ENCODE measurements around the gene C1D. TPM values are rescaled to one million over a fixed set of nuclear protein-coding genes. Genes with fewer than 3 reads are reported as not detected.
"Not testable (repeated sequence)": the region's sequence is repeated elsewhere in the genome, so short reads cannot be mapped to it uniquely, and the experiment has no call there.

The C1D gene
- total and polyA plus RNA-seq, 11 donors: 7.9 to 40.4 (median 16.9) TPM

DNA sequence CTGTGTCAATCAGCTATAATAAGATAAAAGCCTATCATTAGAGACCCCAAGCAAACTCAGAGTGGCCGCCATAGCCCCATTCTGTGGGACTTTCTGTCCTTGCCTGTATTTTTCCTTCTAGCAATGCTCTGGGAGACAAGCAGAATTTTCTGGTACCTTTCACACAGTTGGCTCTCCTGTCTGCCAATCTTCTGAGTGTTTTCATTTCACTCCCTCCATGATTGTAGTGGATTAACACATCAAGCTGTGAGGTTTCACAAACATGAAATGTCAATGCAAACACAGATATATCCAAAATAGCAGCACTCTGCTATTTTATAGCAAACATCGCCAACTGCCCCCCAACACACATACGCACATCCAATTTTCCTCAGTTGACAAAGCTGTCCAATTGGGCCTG is 64.9 kb downstream of the C1D start:
- TF ChIP-seq CTCF (IDR thresholded peaks at IDR 0.05): no peak
- no peak for TF ChIP-seq POLR2A (IDR thresholded peaks at IDR 0.05)
- peaks cover 0 to 1% (median 0%) of the 10 kb centered on the region in 12 donors for H3K9me3 ChIP-seq
- DNase-seq: no peak
- no peak overlapping the region for H3K27ac ChIP-seq
- no peak for ATAC-seq
- WGBS, 4 donors: 85 to 96% (median 94%) methylated on average over 3 of the region's 3 CpGs
- no peaks in the 10 kb centered on the region for H3K4me1 ChIP-seq
- no peak overlapping the region for H3K4me3 ChIP-seq
- H3K27me3 ChIP-seq: peaks cover 0 to 4% (median 0%) of the 10 kb centered on the region in 9 donors
- intact Hi-C loops (cut with DNase I): no loop called here
- no peaks in the 10 kb centered on the region for H3K36me3 ChIP-seq

DNA sequence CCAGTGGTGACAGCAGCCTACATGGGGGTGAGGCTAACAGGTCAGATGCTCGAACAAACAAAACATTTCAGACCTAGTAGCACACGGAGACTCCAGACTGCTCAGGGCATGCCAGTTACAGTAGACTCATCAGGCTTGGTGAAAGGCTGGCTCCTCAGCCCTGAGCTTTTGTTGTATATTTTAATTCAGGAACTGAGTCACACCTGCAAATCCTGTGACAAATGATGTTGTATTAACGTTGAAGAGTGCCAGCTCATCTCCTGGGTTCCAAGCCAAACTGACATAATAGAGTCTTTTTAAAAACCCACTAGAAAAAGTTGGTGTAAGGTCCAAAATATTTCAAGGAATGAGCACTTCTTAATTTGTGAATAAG is 65.3 kb downstream of the C1D start:
- H3K9me3 ChIP-seq: no peaks in the 10 kb centered on the region
- TF ChIP-seq CTCF (IDR thresholded peaks at IDR 0.05) (no peak), POLR2A (IDR thresholded peaks at IDR 0.05) (no peak)
- H3K36me3 ChIP-seq: no peaks in the 10 kb centered on the region
- no peak overlapping the region for H3K4me3 ChIP-seq
- no peaks in the 10 kb centered on the region for H3K4me1 ChIP-seq
- peaks cover 0 to 4% (median 0%) of the 10 kb centered on the region in 9 donors for H3K27me3 ChIP-seq
- H3K27ac ChIP-seq: no peak overlapping the region
- DNase-seq: no peak
- no peak for ATAC-seq
- 35 to 66% (median 45%) methylated on average over 3 of the region's 3 CpGs for WGBS, 4 donors
- intact Hi-C loops (cut with DNase I): no loop called here

GRCh38 chr2:67996772-67997527 is 65.9 kb downstream of the C1D start:
- Histone ChIP-seq H3K9me3 (no peaks in the 10 kb centered on the region), H3K27me3 (peaks cover 0 to 4% (median 0%) of the 10 kb centered on the region in 9 donors), H3K4me3 (no peak overlapping the region), H3K27ac (no peak overlapping the region), H3K4me1 (no peaks in the 10 kb centered on the region), H3K36me3 (no peaks in the 10 kb centered on the region)
- 71 to 78% (median 76%) methylated on average over 6 of the region's 6 CpGs for WGBS, 4 donors
- ATAC-seq (no peak), DNase-seq (no peak)
- TF ChIP-seq CTCF (IDR thresholded peaks at IDR 0.05): no peak
- no peak for TF ChIP-seq POLR2A (IDR thresholded peaks at IDR 0.05)
- intact Hi-C loops (cut with DNase I): no loop called here

- no peaks in the 10 kb centered on the region for H3K9me3 ChIP-seq
- H3K4me1 ChIP-seq: no peaks in the 10 kb centered on the region
- 68 to 94% (median 89%) methylated on average over 1 of the region's 1 CpG for WGBS, 4 donors
- H3K4me3 ChIP-seq: no peak overlapping the region
- TF ChIP-seq POLR2A (IDR thresholded peaks at IDR 0.05): no peak
- no peak for TF ChIP-seq CTCF (IDR thresholded peaks at IDR 0.05)
- no peaks in the 10 kb centered on the region for H3K36me3 ChIP-seq
- intact Hi-C loops (cut with DNase I): no loop called here
- no peak for DNase-seq
- H3K27me3 ChIP-seq: peaks cover 0 to 4% (median 0%) of the 10 kb centered on the region in 9 donors
- H3K27ac ChIP-seq: no peak overlapping the region
- ATAC-seq: no peak
These were observed 68.1 kb downstream of the C1D start for GRCh38 chr2:67994716-67995115.

DNA sequence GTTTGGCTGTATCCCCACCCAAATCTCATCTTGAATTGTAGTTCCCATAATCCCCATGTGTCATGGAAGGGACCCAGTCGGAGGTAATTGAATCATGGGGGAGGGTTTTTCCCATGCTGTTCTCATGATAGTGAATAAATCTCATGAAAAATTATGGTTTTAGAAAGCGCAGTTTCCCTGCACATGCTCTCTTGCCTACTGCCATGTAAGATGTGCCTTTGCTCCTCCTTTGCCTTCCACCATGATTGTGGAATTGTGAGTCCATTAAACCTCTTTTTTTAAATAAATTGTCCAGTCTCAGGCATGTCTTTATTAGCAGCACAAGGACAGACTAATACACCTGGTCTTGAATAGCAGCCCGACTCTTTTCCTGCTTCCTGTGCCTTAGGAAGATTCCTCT is 68.7 kb downstream of the C1D start:
- intact Hi-C loops (cut with DNase I); H3K36me3 ChIP-seq; H3K27me3 ChIP-seq; DNase-seq; H3K27ac ChIP-seq; H3K9me3 ChIP-seq; ATAC-seq; H3K4me3 ChIP-seq; H3K4me1 ChIP-seq: not testable (repeated sequence)
- 76 to 86% (median 84%) methylated on average over 3 of the region's 3 CpGs for WGBS, 4 donors
